ENCODE results near the gene CYTH1. TPM values are rescaled to one million over a fixed set of nuclear protein-coding genes. Genes with fewer than 3 reads are reported as not detected.
"Not testable (repeated sequence)": the region's sequence is repeated elsewhere in the genome, so short reads cannot be mapped to it uniquely, and the experiment has no call there.

CYTH1 gene
- polyA plus RNA-seq, 1 donor, result 22.5 TPM

GRCh38 chr17:78787444-78787843 lies 5.4 kb upstream of the CYTH1 start:
- no peak for DNase-seq (ENCODE audit: low read depth)

- DNase-seq (ENCODE audit: low read depth), result no peak
Observed at GRCh38 chr17:78785663-78786057, 3.6 kb upstream of the CYTH1 start.

- no peak for DNase-seq (ENCODE audit: low read depth)
Observed at GRCh38 chr17:78785011-78785662, 3.1 kb upstream of the CYTH1 start.

GRCh38 chr17:78784352-78784751 lies 2.3 kb upstream of the CYTH1 start:
- DNase-seq (ENCODE audit: low read depth), result no peak

- DNase-seq (ENCODE audit: low read depth), result no peak
Observed at GRCh38 chr17:78783711-78784324, 1.7 kb upstream of the CYTH1 start.

GRCh38 chr17:78781104-78781892 lies 775 bp downstream of the CYTH1 start:
- no peak for DNase-seq (ENCODE audit: low read depth)

DNA sequence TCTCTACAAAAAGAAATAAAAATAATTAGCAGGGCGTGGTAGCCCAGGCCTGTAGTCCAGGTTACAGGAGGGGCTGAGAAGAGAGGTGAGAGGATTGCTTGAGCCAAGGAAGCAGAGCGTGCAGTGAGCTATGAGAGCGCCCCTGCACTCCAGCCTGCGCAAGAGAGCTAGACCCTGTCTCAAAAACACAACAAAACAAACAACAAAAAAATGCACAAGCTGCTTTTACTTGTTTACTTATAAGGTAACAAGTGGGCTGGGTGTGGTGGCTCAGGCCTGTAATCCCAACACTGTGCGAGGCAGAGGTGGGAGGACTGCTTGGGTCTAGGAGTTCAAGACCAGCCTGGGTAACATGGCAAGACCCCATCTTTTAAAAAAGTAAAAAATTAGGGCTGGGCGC lies 1.7 kb downstream of the CYTH1 start:
- no peak for DNase-seq (ENCODE audit: low read depth)

- DNase-seq (ENCODE audit: low read depth), result no peak
Observed at GRCh38 chr17:78779850-78780249, 2.2 kb downstream of the CYTH1 start.

DNA sequence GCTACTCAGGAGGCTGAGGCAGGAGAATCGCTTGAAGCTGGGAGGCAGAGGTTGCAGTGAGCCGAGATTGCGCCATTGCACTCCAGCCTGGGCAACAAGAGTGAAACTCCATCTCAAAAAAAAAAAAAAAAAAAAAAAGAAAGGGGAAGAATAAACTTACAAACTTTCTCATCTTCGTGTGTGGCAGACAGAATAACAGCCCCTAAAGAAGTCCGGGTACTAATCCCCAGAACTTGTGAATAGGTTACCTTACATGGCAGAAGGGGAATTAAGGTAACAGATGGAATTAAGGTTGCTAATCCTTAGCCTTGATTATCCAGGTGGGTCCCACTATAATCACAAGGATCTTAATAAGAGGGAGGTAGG lies 2.8 kb downstream of the CYTH1 start:
- DNase-seq (ENCODE audit: low read depth), result not testable (repeated sequence)

DNA sequence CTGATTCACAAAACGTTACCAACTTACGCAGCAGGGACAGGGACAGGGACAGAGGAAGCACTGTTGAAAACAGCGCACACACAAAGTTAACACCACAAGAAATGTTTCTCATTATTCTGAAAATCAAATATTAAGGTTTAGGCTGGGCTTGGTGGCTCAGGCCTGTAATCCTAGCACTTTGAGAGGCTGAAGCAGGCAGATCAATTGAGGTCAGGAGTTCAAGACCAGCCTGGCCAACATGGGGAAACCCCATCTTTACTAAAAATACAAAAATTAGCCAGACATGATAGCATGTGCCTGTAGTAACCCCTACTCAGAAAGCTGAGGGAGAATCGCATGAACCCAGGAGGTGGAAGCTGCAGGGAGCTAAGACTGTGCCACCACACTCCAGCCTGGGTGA lies 4.2 kb downstream of the CYTH1 start:
- DNase-seq (ENCODE audit: low read depth), result no peak

DNA sequence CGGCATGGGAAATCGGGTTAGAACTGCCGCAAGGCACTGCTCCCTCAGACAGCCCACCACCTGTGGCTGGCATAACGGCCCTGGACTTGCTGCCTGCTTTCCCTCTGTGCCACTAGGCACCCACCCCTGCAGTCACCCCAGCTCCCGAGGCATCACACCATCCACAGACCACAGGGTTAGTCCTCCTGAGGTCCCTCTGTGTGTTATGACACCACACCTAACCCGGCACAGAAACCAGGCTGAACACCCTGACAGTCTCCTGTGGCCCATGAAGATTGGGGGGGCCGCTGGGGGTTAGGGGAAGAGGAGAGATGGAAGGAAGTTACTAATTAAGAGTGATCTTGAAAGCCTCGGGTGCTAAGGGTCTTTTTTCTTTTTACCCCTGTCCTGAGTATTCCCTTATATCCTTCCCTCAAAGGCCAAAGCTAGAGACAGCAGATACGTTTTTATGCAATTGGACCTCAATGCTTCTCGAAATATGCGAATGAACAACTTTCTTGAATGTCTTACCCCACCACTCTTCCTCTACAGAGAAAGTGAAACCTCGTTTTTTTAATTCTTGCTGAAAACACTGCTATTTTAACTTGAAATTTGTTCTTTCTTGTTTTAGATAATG lies 7.0 kb downstream of the CYTH1 start:
- no peak for DNase-seq (ENCODE audit: low read depth)

- no peak for DNase-seq (ENCODE audit: low read depth)
Observed at GRCh38 chr17:78774453-78774852, 7.6 kb downstream of the CYTH1 start.

GRCh38 chr17:78771758-78772382 lies 10.2 kb downstream of the CYTH1 start:
- DNase-seq (ENCODE audit: low read depth), result no peak

- DNase-seq (ENCODE audit: low read depth), result no peak
Observed at GRCh38 chr17:78769196-78769773, 12.8 kb downstream of the CYTH1 start.

DNA sequence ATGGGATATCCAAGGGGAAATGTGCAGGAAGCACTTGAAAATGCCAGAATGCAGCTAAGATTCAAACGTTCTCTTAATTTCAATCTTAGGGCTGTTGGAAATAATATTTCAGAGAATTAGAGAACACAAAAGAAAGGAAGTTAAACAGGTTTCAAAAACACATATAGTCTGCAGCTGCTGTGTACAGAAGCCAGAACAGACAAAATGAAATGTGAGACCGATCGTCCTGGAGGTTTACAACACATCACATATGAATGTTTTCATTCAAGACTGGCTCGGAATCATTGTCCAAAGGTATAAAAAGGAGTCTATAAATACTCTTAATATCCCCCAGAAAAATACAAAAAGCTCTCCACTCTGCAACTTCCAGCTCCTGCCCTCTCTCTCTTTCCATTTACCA lies 14.3 kb downstream of the CYTH1 start:
- DNase-seq (ENCODE audit: low read depth), result no peak

- DNase-seq (ENCODE audit: low read depth), result no peak
Observed at GRCh38 chr17:78766743-78767294, 15.3 kb downstream of the CYTH1 start.

DNA sequence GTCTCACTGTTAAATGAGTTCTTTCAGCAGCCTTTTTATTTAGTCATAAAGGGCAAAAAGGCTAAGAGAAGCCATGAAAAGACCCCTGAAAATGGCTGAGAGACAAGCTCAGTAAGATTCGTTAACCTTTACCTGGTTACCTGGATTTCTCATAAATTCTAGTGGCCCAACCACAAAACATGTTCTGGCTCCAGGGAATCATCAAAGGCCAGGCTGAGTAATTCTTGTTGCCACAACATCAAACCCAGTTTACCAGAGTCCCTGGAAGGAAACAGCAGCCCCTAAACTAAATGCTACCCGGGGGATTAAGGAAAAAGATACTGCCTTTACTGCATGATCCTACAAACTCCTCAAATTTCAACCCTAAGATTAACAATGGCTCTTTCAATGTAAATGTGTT lies 15.8 kb downstream of the CYTH1 start:
- DNase-seq (ENCODE audit: low read depth), result no peak

DNA sequence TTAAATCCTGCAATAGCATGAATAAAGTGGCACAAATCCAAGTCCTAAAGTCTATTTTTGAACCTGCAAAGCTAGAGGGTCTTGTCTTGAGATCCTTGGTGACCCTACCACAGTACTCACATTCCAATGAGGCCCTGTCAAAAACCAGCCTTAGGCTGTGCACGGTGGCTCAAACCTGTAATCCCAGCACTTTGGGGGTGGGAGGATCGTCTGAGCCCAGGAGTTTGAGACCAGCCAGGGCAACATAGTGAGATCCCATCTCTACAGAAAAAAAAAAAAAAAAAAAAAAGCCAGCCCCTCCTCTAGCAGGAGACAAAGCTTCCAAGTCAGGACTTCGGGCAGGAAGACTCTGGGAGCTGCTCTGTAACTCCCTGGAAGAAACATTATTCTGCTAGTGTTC lies 16.3 kb downstream of the CYTH1 start:
- DNase-seq (ENCODE audit: low read depth), result no peak

GRCh38 chr17:78764871-78765270 lies 17.2 kb downstream of the CYTH1 start:
- DNase-seq (ENCODE audit: low read depth), result no peak

GRCh38 chr17:78763561-78763960 lies 18.5 kb downstream of the CYTH1 start:
- DNase-seq (ENCODE audit: low read depth), result no peak

GRCh38 chr17:78761789-78762406 lies 20.2 kb downstream of the CYTH1 start:
- no peak for DNase-seq (ENCODE audit: low read depth)
